Measurements from ENCODE around the gene RNU1-3.
"Not testable (repeated sequence)": the region's sequence is repeated elsewhere in the genome, so short reads cannot be mapped to it uniquely, and the experiment has no call there.

Gene RNU1-3

GRCh38 chr1:16656981-16657683, 9.6 kb downstream of the RNU1-3 start:
- ATAC-seq, DNase-seq: not testable (repeated sequence)

GRCh38 chr1:16656574-16656973, 10.2 kb downstream of the RNU1-3 start:
- not testable (repeated sequence) for DNase-seq
- peak; percentile 85 for ATAC-seq

DNA sequence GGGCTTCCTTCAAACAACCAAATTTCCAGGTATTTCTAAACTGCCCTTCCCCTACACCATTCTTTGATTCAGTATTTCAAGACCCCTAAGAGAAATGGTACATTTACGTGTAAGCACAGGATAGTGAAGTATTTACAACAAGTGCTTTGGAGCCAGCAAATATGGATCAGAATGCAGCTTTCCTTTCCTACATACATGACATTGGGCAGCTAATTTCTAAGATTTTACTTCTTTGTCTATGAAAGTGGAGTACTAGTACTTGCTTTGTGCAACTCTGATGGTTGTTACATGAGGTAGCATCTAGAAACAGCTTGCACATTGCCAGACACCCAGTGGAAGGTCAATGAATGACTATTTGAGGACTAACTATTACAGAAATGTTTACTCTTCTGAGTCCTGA, 15.2 kb downstream of the RNU1-3 start:
- ATAC-seq, DNase-seq: not testable (repeated sequence)

DNA sequence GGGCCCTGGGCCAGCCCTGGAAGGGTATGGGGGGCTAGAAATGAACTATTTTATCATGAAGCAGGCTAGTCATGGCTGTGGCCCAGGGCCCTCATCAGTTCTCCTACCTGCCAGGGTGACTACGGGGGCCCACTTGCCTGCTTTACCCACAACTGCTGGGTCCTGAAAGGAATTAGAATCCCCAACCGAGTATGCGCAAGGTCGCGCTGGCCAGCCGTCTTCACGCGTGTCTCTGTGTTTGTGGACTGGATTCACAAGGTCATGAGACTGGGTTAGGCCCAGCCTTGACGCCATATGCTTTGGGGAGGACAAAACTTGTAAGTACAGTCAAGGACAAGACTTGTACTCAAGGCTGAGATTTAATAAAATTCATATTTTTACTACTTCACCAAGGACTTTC, 16.8 kb downstream of the RNU1-3 start:
- ATAC-seq, result not testable (repeated sequence)
- peak; percentile 3 for DNase-seq

DNA sequence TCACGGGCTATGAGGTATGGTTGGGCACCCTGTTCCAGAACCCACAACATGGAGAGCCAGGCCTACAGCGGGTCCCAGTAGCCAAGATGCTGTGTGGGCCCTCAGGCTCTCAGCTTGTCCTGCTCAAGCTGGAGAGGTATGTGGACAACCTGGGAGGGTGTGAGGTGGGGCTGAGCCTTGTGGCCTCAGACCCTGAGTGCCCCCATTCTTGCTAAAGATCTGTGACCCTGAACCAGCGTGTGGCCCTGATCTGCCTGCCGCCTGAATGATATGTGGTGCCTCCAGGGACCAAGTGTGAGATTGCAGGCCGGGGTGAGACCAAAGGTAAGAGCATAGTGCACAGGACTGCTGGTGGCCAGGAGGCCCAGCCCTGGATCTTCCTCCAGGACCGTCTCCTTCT, 17.4 kb downstream of the RNU1-3 start:
- ATAC-seq, result not testable (repeated sequence)
- peak; percentile 1 for DNase-seq

DNA sequence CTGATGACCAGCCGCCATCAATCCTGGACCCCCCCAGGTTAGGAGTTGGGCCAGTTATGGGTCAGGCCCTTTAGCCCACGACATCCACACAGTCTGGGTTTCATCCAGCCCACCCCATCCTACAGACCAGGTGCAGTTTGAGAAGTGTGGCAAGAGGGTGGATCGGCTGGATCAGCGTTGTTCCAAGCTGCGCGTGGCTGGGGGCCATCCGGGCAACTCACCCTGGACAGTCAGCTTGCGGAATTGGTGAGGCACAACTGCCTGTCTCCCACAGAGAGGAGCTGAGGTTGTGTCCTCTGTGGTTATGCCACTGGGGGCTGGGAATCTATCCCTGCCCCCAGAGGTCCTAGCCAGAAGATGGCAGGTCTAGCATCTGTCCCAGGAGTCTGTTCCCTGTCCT, 18.0 kb downstream of the RNU1-3 start:
- ATAC-seq, DNase-seq: not testable (repeated sequence)

DNA sequence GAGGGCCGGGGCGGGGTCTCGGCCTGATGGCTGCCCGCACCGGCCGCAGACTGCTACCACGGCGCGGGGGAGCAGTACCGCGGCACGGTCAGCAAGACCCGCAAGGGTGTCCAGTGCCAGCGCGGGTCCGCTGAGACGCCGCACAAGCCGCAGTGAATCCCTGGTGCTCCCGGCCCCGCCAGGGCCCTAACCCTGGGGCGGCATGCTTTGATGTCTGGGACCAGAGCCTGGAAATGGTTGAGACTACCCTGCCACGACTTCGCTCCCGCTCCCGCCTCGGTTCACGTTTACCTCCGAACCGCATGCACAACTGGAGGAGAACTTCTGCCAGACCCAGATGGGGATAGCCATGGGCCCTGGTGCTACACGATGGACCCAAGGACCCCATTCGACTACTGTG, 18.5 kb downstream of the RNU1-3 start:
- DNase-seq, ATAC-seq: not testable (repeated sequence)

- ATAC-seq, result not testable (repeated sequence)
- peak; percentile 36 for DNase-seq
Measured at GRCh38 chr1:16647179-16648176, 19.3 kb downstream of the RNU1-3 start.

- not testable (repeated sequence) for DNase-seq, ATAC-seq
Measured at GRCh38 chr1:16646716-16647115, 20.0 kb downstream of the RNU1-3 start.

DNA sequence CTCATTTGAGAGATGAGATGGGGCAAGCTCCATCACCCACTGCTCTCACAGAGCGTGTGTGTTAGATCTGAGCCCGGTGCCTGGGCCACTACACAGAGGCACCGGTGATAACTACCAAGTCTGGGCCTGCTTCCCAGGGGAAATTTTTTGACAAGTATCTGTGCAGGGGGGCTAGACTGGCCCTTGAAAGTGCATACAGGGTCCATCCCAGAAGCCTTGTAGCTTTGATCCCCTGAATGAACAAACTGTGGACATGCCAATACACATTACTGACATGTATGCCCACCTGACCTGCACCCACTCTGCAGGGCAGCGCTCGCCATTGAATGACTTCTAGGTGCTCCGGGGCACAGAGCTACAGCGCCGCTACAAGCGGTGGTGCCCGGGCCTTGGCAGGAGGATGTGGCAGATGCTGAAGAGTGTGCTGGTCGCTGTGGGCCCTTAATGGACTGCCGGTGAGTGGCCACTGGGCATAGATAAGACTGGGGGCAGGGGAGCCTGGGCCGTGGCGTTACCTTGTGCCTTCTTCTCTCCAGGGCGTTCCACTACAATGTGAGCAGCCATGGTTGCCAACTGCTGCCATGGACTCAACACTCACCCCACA, 20.6 kb downstream of the RNU1-3 start:
- ATAC-seq, result not testable (repeated sequence)
- DNase-seq, result peak; percentile 2

DNA sequence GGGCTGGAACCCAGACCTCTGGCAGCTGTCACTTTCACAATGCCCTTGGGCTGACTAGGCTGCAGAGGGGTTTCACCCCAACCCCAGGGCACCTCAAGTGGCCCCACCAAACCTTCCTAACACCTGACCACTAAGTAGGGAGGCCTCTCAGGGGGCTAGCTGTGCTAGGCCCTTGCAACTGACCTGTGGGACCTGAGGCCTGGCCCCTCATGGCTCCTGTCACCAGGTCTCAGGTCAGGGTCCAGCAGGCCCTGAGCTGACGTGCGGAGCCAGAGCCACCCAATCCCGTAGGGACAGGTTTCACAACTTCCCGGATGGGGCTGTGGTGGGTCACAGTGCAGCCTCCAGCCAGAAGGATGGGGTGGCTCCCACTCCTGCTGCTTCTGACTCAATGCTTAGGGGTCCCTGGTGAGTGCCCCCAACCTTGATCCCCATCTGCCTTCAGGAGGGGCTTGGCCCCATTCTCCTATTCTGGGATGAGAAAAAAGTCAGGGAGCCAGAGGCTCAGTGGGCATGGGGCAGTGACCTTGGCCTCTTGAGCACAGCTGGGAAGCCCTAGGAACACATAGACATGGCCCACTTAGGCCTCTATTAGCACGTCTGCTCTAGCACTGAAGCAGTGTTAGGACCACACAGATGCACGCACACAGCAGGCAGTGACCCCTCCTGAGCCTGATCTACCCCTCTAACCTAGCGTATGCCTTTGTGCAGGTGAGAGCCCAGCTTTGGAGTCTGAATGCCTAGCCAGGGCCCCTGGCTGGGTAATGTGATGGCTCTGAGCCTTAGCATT, 21.3 kb downstream of the RNU1-3 start:
- not testable (repeated sequence) for ATAC-seq
- DNase-seq, result peak; percentile 29

DNA sequence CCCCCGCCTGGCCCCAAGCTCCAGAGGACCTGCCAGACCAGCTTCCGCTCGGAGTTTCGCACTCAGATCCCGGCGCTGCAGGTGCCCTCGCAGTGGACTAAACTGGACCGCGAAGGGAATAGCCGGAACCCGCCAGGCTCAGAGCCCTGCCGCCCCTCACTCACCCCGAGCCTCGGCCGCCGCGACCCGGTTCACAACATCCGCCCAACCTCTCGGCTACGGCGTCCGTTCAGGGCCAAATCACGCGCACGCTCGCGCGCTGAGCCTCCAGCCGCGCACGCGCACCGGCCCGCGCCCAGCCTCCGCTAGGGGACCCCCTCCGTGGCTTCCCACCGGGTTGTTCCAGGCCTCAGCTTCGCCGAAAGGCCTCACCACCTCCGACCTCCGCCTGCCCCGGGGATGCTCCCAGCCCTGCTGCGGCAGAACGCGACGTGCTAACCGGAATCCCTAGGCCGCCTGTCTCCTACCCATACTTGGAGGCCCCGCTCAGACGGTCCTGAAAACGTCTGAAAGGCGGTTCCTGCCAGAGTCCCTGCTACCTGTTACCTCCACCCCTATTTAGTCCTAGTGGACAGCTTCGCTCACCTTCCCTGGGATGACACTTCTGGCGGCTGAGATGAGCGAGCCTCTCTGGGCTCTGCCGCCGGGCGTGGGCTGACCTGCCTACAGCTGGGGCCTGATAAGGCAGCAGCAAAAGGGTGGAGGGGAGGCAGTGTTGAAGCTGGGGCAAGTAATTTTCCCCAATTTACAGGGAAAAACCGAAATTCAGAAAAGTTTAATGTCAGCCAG, 22.1 kb downstream of the RNU1-3 start:
- DNase-seq (peak; percentile 100), ATAC-seq (peak; percentile 84)

DNA sequence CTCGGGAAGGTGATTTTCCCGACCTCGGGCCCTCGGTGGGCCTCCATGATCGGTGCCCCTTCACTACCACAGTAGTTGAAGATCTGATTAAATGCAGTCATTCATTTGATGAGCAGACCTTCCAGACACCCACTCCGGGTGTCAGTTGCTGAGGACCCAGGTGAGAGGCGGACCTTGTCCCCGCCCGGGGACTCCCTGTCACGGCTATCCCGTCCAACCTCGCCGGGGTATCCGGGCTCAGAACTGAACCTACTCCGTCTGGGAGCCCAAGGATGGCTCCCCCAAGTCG, 22.6 kb downstream of the RNU1-3 start:
- DNase-seq, result no peak
- ATAC-seq, result peak; percentile 38

DNA sequence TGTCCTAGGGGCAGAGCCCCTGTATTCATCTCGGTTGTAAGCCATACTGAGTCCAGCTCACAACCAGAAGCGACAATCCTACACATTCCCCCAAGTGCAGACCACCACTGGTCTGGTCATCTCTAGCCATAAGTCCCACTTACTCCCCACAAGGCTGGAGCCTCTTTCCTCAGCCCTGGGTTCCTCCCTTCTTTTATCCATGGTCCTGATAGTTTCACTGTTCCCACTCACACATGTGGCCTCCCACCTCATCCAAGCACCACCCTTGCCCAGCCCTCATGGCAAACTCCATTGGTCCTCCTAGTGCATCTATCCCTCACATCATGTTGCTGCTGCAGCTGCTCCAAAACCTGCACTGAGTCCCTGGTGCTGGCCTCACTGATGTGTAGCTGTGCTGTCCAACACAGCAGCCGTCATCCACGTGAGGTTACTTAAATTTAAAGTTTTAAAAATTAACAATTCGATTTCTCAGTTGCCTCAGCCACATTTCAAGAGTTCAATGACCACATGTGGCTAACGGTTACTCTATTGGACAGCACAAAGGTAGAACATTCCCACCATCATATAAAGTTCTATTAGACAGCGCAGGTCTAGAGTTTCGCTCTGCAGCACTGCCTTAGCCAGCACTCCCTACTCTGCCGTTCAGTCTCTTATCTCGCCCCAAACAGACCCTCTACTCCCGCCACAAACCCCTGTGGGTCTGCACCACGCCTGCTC, 23.1 kb downstream of the RNU1-3 start:
- DNase-seq (peak; percentile 10), ATAC-seq (peak; percentile 2)

GRCh38 chr1:16643001-16643411, 23.7 kb downstream of the RNU1-3 start:
- ATAC-seq, result not testable (repeated sequence)
- DNase-seq, result peak; percentile 4

- ATAC-seq, result not testable (repeated sequence)
- DNase-seq, result peak; percentile 7
Measured at GRCh38 chr1:16642025-16642966, 24.5 kb downstream of the RNU1-3 start.

DNA sequence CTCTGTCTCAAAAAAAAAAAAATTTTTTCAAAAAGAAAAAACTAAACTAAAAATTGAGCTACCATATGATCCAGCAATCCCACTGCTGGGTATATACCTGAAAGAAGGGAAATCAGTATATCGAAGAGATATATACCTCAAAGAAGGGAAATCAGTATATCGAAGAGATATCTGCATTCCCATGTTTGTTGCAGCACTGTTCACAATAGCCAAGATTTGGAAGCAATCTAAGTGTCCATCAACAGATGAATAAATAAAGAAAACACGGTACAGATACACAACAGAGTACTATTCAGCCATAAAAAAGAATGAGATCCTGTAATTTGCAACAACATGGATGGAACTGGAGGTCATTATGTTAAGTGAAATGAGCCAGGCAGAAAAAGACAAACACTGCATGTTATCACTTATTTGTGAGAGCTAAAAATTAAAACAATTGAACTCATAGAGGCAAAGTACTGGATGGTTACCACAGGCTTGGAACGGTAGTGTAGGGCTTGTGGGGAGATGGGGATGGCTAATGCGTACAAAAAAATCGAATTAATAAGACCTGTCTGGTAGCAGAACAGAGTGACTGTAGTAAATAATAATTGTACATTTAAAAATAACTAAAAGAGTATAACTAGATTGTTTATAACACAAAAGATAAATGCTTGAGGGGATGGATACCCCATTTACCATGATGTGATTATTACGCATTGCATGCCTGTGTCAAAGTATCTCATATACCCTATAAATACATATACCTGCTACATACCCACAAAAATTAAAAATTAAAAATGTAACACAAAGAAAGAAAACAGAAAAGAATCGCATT, 25.4 kb downstream of the RNU1-3 start:
- ATAC-seq, DNase-seq: not testable (repeated sequence)

All from stimulated activated naive CD8-positive, alpha-beta T cell treated with anti-CD3 and anti-CD28 coated beads, Interleukin-15, Interleukin-2, amounts not matched to agents 100 U/mL and 50 U/mL, for 24 hours (primary cell).